GM12878 (cell line): ENCODE results near the gene ITGB8.

Experiments used
- POLR2A ChIP-seq: IDR thresholded peaks from 2 replicates; pipeline ENCODE4 v1.6.1; 2011; ENCODE audit warnings: low read depth, mild to moderate bottlenecking, low read length
- ZBTB11 ChIP-seq: fragments of 450-650 bp; formaldehyde crosslinking; IDR thresholded peaks from 2 replicates; pipeline ENCODE4 v1.5.0; 2022; ENCODE audit warnings: mild to moderate bottlenecking, missing genetic modification characterization

GRCh38 chr7:20346577-20346976, 15.9 kb downstream of the ITGB8 start:
- no peak for TF ChIP-seq ZBTB11 (CRISPR knock-in tag)
- TF ChIP-seq POLR2A: no peak
